T-helper 2 cell treated with Interferon-gamma antibody and Interleukin-4, amounts not matched to agents 100 ng/mL and 5 ng/mL, for 36 hours (primary cell): ENCODE results near the gene VPS35. TPM values are rescaled to one million over a fixed set of nuclear protein-coding genes. Genes with fewer than 3 reads are reported as not detected.

ENCODE experiments used
- intact Hi-C: fragments of 100-400 bp; cut with micrococcal nuclease; formaldehyde crosslinking; loops from one replicate; pipeline ENCODE4 v1.15.1; 2023
- total RNA-seq: library from RNA; stranded (reverse); gene quantifications from 2 replicates; pipeline ENCODE4 v1.2.3, GENCODE V29; 2022

The VPS35 gene
- 80.8 and 88.2 TPM in 2 replicates for total RNA-seq

- intact Hi-C loops: loop anchor here (1.0 to 10.0 kb wide), 8 partner anchors 16 to 772 kb away; partner anchors contain the start of genes C16orf87, DNAJA2, GPT2 and ITFG1
Observed at GRCh38 chr16:46688654-46689364, at the start of gene VPS35. Gene VPS35 (minus strand): TSS chr16:46689178. CDS start chr16:46689133, 45 bp downstream.

- intact Hi-C loops: no loop called here
Observed at GRCh38 chr16:46737621-46738214, 48.7 kb upstream of the VPS35 start.

GRCh38 chr16:46736695-46737094 is 47.7 kb upstream of the VPS35 start:
- intact Hi-C loops: no loop called here

GRCh38 chr16:46733319-46733830 is 44.4 kb upstream of the VPS35 start:
- intact Hi-C loops: no loop called here

GRCh38 chr16:46732561-46732960 is 43.6 kb upstream of the VPS35 start:
- intact Hi-C loops: no loop called here

- intact Hi-C loops: no loop called here
Observed at GRCh38 chr16:46731691-46732555, 42.9 kb upstream of the VPS35 start.

- intact Hi-C loops: no loop called here
Observed at GRCh38 chr16:46730801-46731690, 42.1 kb upstream of the VPS35 start.

GRCh38 chr16:46730126-46730525 is 41.1 kb upstream of the VPS35 start:
- intact Hi-C loops: no loop called here

GRCh38 chr16:46729326-46729995 is 40.5 kb upstream of the VPS35 start:
- intact Hi-C loops: no loop called here

GRCh38 chr16:46728806-46729205 is 39.8 kb upstream of the VPS35 start:
- intact Hi-C loops: no loop called here

GRCh38 chr16:46727630-46728029 is 38.7 kb upstream of the VPS35 start:
- intact Hi-C loops: no loop called here

GRCh38 chr16:46727184-46727583 is 38.2 kb upstream of the VPS35 start:
- intact Hi-C loops: no loop called here

- intact Hi-C loops: no loop called here
Observed at GRCh38 chr16:46721885-46722284, 32.9 kb upstream of the VPS35 start.

GRCh38 chr16:46720619-46721018 is 31.6 kb upstream of the VPS35 start:
- intact Hi-C loops: no loop called here

GRCh38 chr16:46719528-46719927 is 30.6 kb upstream of the VPS35 start:
- intact Hi-C loops: no loop called here

- intact Hi-C loops: no loop called here
Observed at GRCh38 chr16:46718214-46718613, 29.2 kb upstream of the VPS35 start.

GRCh38 chr16:46717692-46718091 is 28.7 kb upstream of the VPS35 start:
- intact Hi-C loops: no loop called here

- intact Hi-C loops: no loop called here
Observed at GRCh38 chr16:46715769-46716305, 26.9 kb upstream of the VPS35 start.

GRCh38 chr16:46714797-46715591 is 26.0 kb upstream of the VPS35 start:
- intact Hi-C loops: no loop called here
